Measurements from ENCODE around the gene SND1.

SND1 gene

GRCh38 chr7:127877951-127878350 lies 226.0 kb downstream of the SND1 start:
- no peak for DNase-seq

DNA sequence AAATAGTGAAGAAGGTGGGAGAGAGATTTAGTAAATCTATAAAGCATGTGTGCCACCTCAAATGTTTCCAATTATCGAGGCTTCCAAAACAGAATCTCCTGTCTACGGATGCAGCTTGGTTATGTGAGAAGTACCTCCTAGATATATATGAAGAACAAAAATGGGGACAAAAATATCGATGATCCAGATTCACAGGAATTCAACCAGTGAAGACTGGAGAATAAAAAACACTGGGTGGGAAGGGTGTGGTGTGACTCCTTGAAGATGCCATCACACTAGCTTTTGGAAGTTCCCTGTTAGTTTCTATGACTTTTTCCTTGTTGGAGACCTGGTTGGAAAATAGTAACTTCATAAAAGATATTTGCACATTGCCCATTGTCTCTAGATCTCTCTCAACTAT lies 226.8 kb downstream of the SND1 start:
- DNase-seq: no peak

GRCh38 chr7:127879436-127879835 lies 227.4 kb downstream of the SND1 start:
- DNase-seq: no peak

DNA sequence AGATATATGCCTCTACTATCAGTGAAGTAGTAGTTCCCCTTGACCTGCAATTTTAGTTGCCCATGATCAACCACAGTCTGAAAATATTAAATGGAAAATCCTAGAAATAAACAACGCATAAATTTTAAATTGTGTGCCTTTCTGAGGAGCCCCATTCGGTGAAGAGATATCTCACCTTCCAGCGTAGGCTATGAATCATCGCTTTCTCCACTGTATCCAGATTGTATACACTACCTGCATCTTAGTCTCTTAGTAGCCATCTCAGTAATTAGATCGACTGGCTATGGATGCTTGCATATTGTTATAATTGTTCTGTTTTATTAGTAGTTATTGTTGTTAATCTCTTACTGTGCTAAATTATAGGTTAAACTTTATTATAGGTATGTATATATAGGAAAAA lies 227.9 kb downstream of the SND1 start:
- DNase-seq: no peak

DNA sequence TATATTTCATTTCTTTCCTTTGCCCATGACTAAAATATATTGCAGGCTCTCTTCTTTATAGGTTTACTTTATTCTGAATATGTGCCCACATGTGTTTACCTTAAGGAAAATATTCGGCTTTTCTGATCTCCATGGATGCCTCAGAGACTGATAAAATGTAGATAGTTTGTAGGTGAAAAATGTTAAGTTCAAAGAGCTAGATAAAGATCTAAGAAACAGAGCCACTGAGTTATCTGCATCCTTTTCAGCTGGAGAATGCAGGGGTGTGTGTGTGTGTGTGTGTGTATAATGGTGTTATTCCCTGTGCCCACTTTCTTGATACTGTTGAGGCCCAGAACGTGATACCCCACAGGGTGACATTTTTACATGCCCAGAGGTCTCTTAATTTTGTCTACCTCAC lies 228.5 kb downstream of the SND1 start:
- no peak for DNase-seq

GRCh38 chr7:127881564-127881963 lies 229.6 kb downstream of the SND1 start:
- no peak for DNase-seq

DNA sequence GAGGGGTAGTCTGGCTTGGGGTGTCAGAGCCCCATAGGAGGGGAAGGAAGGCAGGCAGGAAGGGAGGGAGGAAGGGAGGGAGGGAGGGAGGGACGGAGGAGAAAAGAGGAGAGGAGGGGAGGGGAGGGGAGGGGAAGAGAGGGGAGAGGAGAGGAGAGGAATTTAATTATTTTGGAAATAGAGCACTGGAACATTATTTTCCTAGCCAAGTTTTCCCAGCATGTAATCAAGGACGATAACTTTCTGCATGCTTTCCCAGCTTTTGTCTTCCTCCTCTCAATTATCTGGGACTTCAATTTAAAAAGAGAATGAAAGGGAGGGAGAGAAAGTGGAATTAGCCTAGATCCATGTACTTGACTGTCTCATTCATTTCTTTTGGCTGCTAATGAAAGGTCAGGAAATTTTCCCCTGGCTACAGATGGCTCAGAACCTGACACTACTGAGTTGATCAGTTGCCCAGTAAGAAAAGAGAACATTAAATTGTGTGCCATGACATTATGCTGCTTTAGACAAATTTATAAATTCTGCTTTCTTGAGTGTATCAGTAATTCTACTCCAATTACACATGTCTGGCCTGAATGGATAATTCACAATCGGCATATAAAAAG lies 230.4 kb downstream of the SND1 start:
- DNase-seq: no peak

- DNase-seq: no peak
Measured at GRCh38 chr7:127884066-127884559, 232.1 kb downstream of the SND1 start.

- no peak for DNase-seq
Measured at GRCh38 chr7:127885222-127885772, 233.3 kb downstream of the SND1 start.

DNA sequence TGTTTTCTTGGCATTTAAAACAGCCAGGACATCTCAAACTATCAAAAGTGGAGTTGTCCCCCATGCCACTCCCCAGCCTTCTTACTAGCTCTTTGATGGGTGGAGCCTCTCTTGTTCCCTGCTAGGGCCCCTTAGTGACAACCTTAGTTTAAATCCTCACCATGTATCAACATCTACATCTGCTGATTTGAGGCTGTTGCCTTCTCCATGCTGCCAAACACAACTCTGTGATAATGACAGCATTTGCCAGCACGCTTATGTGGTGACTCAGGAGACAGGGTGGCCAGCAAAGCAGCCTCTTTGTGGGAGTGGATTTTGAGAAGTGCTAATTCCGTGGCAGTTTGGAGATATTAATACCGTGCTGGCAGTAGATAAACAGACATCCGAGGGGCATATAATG lies 233.8 kb downstream of the SND1 start:
- DNase-seq: no peak

DNA sequence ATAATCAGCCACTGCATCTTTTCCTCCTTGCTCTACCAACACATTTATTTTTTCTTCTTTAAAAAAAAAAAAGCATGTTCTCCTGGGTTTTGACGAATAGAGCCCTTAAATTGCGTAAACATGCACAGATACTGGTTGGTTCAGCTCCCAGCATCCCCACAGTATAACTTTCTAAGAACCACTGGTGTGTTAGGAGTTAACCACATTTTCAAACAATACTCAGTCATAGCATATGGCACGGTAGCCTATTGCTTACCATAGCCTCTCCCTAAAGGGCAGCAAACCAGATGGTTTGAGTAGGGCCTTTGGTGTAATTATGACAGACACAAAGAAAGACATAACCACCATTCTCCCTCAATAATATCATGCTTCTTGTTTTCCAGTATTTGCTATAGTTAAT lies 234.3 kb downstream of the SND1 start:
- DNase-seq: no peak

DNA sequence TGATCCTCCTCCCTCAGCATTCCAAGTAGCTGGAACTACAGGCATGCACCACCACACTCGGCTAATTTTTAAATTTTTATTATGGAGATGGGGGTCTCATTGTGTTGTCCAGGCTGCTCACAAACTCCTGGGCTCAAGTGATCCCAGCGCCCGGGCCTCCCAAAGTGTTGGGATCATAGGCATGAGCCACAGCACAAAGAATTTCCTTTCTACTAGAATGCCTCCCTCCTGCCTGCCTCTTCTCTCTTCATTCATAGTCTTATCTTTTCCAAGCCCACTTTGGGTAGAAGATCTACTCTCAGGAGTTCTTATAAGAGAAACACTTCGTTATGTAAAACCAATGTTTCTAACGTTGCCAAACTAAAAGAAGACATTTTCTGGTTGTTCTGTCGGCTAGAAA lies 235.1 kb downstream of the SND1 start:
- no peak for DNase-seq

GRCh38 chr7:127887631-127888030 lies 235.6 kb downstream of the SND1 start:
- DNase-seq: no peak

- no peak for DNase-seq
Measured at GRCh38 chr7:127888411-127888810, 236.4 kb downstream of the SND1 start.

GRCh38 chr7:127888825-127889224 lies 236.8 kb downstream of the SND1 start:
- DNase-seq: no peak

- DNase-seq: no peak
Measured at GRCh38 chr7:127889677-127890076, 237.7 kb downstream of the SND1 start.

- DNase-seq: no peak
Measured at GRCh38 chr7:127890726-127891125, 238.7 kb downstream of the SND1 start.

GRCh38 chr7:127891144-127891543 lies 239.2 kb downstream of the SND1 start:
- no peak for DNase-seq

DNA sequence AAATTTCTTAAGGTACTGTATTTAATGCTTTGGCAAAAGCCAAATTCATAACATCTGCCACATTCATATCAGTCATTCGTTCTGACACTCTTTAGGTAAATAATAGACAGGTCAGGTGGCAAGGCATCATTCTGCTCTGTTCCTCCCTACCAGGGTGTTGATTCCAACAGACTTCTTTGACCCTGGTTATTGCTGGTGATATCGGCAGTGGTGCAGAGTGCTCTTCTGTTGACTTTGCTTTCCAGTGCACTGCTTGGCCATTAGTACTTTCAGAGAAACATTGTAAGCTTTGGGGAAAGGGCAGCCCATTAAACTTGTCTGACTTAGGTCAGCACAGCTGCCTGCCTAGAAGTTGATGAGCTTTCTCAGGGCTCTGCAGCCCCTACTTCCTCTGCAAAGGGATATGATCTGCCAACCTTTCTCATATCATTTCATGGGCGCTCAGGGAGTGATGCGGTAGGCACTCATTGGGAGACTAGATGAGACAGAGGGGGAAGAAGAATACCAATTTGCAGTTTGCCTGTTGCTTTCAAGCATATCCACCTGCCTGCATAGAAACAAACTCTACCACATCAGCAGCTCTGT lies 240.0 kb downstream of the SND1 start:
- DNase-seq: no peak

DNA sequence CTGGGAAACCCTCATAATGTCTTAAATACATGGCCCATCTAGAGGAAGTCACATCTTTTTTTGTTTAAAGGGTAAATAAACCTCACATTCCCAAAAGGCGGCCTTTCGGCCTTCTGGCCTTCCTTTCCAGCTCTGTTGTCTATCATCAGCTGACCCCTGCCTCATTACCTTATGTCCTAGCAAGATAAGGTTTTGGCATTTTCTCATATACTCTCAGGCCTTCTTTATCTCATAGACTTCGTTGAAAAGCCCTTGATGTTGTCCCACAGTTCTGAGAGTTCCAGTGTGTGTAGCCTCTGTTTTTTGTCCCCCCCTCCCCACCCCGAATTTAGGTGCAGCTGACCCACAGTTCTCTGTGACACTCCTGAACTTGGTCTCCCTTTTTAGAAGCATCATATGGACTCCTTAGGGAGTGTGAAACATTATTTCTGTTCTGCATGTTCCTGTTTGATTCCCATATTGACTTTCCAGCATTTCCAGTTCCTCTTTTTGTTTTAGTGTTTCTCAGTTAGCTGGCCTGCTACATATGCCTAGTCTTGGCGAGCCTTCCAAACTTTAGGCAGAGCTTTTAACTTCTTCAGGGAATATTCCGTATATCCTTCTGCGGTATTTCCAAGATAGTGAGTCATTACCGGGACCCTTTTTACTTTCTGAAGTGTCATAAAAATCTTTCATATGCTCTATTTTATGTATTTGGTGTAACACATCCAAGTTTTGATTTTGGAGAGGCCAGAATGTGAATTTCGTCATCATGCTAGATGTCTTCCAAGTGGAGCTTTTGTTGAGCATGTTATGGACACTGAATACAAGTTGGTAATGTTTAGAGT lies 240.7 kb downstream of the SND1 start:
- no peak for DNase-seq

GRCh38 chr7:127893547-127893946 lies 241.6 kb downstream of the SND1 start:
- no peak for DNase-seq

GRCh38 chr7:127894588-127894987 lies 242.6 kb downstream of the SND1 start:
- DNase-seq: no peak

DNA sequence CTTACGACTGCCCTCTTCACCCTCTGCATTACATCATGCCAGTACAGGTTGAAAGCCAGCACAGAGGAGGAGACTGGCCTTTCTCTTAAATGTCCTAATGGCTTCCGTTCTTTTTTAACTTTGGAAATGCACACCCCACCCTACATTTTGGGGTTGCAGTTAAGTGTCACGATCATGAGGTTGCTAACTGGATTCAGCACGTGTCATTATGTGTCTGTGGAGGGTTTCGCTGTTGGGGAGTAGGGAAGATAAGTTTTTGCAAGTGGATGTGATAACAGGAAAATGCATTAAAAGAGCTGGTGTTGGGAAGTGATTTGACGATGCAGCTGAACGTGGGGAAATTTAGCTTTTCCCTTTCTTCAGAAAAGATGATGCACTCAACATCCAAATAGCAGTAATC lies 243.4 kb downstream of the SND1 start:
- no peak for DNase-seq

- DNase-seq: no peak
Measured at GRCh38 chr7:127895814-127896280, 243.9 kb downstream of the SND1 start.
